HUDEP-2 (cell line): Measurements from ENCODE around the gene CRACDL.
A peak's percentile ranks its signal among the peaks of the same experiment; 100 is the strongest.
"Not testable (repeated sequence)": the region's sequence is repeated elsewhere in the genome, so short reads cannot be mapped to it uniquely, and the experiment has no call there.

Experiments
- DNase-seq, 76 experiments: peaks; one replicate each; lab custom pipeline; 2025; ENCODE audit not compliant: unreplicated experiment in 76 of 76; lab: John Stamatoyannopoulos, UW

CRACDL gene

DNA sequence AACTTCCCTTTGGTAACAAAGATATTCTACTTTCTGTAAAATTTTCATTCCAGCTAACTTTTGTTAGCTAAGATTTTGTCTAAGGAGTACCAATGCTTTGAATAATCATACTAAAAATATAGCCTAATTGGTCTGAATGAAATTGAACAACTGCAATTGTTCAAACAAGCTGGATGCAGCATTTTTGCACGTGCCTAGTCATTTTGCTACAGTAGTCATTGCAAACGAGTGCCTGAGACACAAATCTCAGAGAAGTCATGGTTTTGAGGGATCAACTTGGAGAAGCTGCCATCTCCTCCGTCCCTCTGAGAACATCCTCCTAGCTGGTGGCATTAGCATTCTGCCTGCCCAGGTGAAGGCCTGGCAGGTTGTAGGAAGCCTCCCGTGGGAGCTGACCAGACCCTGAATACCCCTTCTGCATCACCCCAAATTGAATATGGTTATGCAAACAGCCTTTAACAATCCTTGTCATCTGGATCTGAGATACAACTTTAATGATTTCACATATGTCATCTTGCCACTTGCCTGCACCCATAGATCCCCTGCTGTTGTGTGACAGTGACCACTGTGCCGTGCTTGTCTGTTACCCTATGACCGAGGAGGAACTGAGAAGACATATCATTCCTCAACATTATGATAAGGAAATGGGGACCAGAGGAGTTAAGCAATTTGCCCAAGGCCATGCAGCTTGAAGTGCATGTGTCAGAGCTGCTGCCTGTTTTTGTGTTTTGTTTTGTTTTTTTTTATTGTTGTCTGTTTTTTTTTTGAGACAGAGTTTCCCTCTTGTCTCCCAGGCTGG lies 176.0 kb downstream of the CRACDL start:
- no peak for DNase-seq

GRCh38 chr2:98759338-98759737 lies 176.7 kb downstream of the CRACDL start:
- DNase-seq, result no peak

GRCh38 chr2:98757904-98758421 lies 178.1 kb downstream of the CRACDL start:
- peak in 5 of 76 experiments; percentile 1 to 28 (median 12) for DNase-seq

GRCh38 chr2:98753801-98754200 lies 182.2 kb downstream of the CRACDL start:
- DNase-seq, result no peak

DNA sequence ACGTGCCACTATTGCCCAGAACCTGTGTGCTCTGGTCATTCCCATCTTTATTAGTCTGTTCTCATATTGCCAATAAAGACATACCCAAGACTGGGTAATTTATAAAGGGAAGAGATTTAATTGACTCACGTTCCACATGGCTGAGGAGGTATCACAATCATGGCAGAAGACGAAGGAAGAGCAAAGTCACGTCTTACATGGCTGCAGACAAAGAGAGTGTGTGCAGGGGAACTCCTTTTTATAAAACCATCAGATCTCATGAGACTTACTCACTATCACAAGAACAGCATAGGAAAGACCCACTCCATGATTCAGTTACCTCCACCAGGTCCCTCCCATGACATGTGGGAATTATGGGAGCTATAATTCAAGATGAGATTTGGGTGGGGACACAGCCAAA lies 183.3 kb downstream of the CRACDL start:
- not testable (repeated sequence) for DNase-seq

- DNase-seq, result no peak
These were observed 184.3 kb downstream of the CRACDL start for GRCh38 chr2:98751748-98752147.

DNA sequence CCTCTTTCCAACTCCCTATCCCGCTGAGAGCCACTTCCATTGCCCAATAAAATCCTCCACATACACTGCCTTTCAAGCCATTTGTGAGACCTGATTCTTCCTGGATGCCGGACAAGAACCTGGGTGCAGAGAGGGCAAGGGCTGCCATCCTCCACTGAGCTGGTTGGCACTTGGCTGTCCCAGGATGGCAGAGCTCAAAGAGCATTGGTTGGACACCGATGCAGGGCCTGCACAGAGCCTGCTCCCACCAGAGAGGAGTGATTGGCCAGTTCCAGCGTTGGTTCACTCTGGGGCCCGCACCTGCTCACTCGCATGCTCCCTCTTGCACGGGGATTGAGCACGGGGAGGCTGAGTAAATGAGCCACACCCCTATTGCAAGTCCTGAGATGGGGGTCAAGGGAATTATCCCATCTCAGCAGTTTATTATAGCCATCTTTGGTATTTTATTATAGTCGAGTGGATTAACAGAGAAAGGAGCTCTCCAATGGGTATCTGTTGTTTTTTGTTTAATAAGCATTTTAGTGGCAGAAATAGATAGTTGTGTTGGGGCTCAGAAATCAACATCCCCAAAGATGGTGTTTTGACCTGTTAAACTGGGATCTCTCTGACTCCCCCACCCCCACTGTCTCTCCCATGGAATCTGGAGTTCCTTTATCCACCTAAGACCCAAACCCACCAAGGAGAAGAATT lies 185.3 kb downstream of the CRACDL start:
- DNase-seq, result no peak

- no peak for DNase-seq
These were observed 187.0 kb downstream of the CRACDL start for GRCh38 chr2:98749066-98749450.

DNA sequence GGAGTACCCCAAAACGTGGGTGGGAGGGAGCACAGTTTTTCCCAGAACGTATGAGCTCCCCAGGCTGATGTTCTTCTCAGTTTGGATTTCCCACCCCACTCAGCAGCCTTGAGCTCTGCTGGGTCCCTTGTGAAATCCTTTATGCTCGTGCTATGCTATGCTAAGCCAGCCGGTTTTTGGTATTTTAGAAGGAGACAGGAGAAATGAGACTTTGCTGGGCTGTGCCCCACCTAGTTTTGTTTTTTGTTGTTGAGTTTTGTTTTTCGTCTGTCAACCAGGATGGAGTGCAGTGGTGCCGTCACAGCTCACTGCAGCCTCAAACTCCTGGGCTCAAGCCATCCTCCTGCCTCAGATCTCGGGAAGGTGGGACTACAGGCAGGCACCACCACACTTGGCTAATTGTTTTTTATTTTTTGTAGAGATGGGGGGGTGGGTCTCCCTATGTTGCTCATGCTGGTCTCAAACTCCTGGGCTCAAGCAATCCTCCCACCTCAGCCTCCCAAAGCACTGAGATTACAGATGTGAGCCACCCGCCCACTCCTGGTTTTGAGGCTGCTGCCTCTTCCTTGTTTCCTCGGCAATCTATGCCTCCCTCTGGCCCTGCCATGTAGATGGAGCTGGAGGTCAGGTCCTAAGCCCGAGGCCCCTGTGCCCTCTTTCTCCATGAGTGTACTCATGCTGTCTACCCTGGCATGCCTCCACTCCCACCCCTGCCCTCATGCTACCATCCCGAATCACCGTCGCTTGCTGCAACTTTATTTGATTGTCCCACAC lies 187.5 kb downstream of the CRACDL start:
- no peak for DNase-seq

DNA sequence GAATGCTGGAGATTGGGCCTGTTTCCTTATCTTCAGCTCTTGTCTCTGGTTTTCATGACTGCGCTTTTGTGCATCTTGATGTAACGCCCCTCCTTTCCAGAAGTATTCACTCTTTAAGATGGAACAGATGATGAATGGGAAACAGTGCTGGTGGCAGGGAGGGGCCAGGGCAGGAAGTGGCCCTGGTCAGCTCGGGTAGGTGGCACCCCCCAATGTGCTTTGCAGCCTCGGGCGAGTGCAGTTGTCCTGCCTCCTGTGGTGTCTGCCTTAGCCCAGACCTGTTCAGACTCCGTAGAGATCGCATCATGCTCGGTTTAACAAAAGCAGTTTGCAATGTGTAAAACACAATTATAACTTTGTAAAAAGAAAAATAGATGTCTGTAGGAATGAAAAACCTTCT lies 188.1 kb downstream of the CRACDL start:
- DNase-seq, result no peak

GRCh38 chr2:98746426-98746825 lies 189.6 kb downstream of the CRACDL start:
- DNase-seq, result no peak

DNA sequence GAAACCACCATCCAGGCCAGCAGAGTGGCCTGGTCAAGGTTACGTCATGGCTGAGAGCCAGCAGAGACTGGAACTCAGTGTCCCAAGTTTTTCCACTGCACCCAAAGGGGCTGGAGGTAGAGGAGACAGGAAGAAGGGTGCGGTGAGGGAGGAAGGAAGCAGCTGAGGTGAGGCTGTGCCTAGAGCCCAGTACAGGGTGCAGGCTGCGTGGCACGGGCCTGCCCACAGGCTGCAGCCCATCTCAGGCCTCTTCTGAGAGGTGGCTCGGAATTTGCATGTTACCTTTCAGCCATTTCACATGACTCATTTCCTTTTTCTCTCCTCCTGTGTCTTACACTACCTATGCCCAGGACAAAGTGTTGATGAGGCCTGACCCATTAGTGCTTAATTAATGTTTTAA lies 191.4 kb downstream of the CRACDL start:
- no peak for DNase-seq
